HG03135 (cell line): ENCODE results near the gene ESYT2.

ENCODE experiments used
- ATAC-seq: cut with Tn5 transposase; IDR thresholded peaks from one replicate; pipeline ENCODE4 v1.9.1; 2021; ENCODE audit warnings: mild to moderate bottlenecking, moderate library complexity; ENCODE audit not compliant: unreplicated experiment

ESYT2 gene

GRCh38 chr7:158804335-158804734 lies 25.0 kb downstream of the ESYT2 start:
- ATAC-seq = no peak

DNA sequence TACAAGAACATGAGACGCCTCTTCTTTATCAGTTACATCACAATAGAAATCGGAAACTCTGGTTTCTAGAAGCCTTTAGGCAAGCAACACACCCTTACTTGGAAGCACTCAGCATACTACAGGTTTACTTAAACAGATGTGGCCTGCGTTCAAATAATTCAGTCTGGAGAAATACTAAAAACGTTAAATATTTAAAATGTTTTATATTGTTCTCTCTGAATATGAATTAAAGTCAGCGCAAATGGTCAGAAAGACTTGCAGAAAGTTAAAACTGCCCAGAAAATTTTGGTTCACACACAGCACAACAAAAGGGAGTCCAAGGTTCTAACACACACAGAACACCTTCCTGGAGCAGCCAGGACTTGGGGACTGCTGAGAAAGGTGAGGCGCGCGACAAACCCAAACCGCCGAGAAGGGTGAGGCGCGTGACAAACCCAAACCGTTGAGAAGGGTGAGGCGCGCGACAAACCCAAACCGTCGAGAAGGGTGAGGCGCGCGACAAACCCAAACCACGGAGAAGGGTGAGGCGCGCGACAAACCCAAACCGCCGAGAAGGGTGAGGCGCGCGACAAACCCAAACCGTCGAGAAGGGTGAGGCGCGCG lies 25.8 kb downstream of the ESYT2 start:
- no peak for ATAC-seq

- no peak for ATAC-seq
Measured at GRCh38 chr7:158802535-158803366, 26.6 kb downstream of the ESYT2 start.

DNA sequence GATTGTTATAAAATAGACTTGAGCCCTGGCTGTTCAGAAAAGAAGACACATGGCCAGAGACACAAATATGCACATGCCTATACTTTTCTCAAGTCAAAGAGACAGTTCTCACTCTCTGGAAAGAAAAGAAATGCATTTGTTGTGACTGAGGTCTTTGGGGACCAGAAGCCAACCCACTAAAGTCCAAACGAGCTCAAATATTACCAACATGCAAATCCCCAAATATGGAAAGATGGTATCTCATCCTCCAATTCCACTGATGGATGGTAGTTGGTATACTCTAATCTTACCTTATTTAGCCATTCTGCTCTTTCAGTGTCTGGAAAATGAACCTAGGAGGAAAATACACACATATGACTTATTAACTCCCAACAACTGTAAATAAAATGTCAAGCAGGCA lies 30.6 kb downstream of the ESYT2 start:
- no peak for ATAC-seq

GRCh38 chr7:158796667-158797066 lies 32.6 kb downstream of the ESYT2 start:
- ATAC-seq = no peak

- no peak for ATAC-seq
Measured at GRCh38 chr7:158795272-158795671, 34.0 kb downstream of the ESYT2 start.

- no peak for ATAC-seq
Measured at GRCh38 chr7:158791107-158791506, 38.2 kb downstream of the ESYT2 start.

- ATAC-seq = no peak
Measured at GRCh38 chr7:158789842-158790241, 39.5 kb downstream of the ESYT2 start.

GRCh38 chr7:158786898-158787297 lies 42.4 kb downstream of the ESYT2 start:
- no peak for ATAC-seq

DNA sequence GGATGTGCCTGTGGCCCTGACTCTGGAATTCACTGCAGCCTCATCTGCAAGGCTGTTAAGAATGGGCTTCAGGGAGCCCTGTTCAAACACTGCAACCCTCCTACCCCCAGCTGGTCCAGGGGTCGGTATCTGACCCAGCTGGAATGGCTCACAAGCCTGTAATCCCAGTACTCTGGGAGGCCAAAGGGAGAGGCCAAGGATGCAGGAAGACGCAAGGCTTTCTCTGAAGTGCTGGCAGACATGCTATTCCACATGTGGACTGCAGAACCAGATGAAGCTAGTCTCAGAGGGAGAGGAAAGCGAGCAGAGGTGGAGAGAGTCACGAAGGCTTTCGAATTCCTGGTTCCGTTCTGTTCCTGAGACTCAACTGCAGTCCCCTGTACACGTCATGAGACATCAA lies 45.0 kb downstream of the ESYT2 start:
- no peak for ATAC-seq

DNA sequence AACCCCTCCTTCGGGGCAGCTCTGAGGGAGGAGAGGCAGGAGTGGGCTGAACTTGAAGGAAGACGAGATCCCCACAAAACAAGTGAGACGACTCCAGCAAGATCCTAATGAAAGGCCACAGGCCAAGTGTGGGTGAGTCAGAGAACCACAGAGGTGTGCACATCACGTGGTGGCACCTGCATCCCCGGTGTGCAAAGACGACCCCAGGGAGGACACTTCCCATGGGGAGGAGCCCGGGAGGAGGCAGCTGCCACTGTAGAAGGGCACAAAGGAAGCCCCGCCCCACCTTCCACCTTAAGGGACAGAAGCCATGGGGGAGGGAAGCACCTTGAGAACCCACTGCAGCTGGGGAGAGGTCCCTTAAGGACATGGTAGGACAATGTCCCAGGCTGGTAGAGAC lies 45.7 kb downstream of the ESYT2 start:
- no peak for ATAC-seq

DNA sequence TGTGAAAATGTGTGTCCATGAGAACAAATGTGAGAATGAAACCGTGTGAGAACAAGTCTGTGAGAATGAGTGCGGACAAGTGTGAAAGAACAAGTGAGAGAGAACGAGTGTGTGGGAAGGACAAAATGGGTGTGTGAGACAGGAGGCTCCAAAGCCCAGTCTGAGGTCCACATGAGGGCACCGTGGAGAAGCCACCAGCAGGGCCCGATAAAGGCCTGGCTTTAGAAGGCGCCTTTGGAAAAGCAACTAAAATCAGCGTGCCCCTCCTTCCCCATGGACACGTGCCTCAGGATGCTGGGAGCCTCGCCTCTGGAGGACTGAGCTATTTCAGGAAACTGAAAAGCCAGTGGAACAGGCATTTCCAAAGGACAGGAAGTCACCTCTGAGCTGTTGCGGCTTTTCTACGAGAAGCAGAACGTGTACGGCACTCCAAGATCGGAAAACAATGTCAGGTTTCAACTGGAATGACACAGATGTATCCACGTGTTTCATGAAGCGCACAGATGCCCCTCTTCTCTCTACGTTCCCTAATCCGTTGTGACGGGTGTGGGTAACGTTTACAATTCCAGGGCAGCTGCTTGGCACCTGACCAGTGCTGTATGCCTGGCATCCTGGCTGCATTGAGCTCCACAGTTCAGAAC lies 46.4 kb downstream of the ESYT2 start:
- ATAC-seq = no peak

DNA sequence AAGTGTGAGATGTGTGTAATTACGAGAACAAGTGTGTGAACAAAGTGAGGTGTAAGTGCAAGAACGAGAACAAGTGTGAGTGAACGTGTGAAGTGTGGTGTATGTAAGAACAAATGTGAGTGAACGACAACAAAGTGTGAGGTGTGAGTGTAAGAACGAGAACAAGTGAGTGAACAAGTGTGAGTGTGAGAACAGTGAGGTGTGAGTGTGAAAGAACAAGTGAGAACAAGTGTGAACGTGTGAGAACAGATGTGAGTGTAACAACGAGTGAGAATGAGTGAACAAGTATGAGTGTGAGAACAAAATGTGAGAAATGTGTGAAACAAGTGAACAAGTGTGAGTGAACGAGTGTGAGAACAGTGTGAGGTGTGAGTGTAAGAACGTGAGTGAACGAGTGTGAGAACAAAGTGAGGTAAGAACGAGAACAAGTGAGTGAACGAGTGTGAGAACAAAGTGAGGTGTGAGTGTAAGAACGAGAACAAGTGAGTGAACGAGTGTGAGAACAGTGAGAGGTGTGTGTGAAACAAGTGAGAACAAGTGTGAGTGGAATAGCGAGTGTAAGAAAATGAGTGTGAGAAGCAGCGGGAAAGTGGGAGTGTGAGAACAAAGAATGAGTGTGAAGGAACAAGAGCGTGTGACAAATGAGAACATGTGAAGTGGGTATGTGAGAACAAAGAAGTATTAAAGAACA lies 47.2 kb downstream of the ESYT2 start:
- ATAC-seq = no peak

GRCh38 chr7:158781217-158781973 lies 47.9 kb downstream of the ESYT2 start:
- no peak for ATAC-seq

GRCh38 chr7:158779061-158780000 lies 50.0 kb downstream of the ESYT2 start:
- no peak for ATAC-seq

GRCh38 chr7:158778471-158778870 lies 50.8 kb downstream of the ESYT2 start:
- ATAC-seq = no peak

GRCh38 chr7:158777793-158778192 lies 51.5 kb downstream of the ESYT2 start:
- ATAC-seq = no peak

DNA sequence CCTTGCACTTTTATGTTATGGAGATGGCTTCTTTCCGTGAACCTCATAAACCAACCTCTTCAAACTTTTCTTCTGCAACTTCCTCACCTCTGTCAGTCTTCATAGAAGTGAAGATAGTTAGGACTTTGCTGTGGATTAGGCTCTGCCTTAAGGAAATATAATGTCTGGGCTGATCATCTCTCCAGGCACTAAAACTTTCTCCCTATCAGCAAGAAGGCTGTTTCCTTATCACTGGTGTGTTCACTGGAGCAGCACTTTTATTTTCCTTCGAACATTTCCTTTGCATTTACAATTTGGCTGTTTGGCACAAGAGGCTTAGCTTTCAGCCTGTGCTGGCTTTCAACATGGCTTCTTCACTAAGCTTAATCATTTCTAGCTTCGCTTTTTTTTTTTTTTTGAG lies 52.8 kb downstream of the ESYT2 start:
- ATAC-seq = no peak

DNA sequence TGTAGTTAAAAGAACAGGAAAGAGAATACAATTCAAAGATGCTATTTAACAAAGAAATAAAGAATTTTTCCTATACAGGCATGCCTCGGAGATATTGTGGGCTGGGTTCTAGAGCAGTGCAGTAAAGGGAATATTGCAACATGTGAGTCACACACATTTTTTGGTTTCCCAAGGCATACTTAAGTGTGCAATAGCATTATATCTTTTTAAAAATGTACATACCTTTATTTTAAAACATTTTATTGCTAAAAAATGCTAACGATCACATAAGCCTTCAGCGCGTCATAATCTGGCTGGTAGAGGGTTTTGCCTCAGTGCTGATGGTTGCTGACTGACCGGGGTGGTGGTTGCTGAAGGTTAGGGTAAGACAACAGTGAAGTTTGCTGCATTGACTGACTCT lies 54.4 kb downstream of the ESYT2 start:
- no peak for ATAC-seq

DNA sequence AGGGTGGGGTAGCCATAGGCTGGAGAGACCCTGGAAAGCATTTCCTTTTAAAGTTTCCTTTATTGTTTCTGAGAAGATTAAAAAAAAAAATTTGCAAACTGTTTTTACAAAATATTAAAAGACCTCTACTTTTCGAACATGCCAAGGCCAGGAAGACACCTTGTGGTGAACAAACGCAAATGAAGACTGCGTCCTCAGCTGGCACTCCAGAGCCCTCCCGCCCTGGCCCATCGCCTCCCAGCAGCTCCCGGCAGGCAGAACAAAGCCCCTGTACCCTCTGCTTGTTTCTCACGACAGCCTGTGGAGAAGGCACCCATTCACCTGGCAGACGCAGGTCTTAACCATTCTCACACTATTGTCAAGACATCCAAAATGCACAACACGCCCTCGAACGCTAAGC lies 56.4 kb downstream of the ESYT2 start:
- no peak for ATAC-seq
